Fibroblast of upper back skin (primary cell): Measurements from ENCODE around the gene WNT16.
"Not testable (repeated sequence)": the region's sequence is repeated elsewhere in the genome, so short reads cannot be mapped to it uniquely, and the experiment has no call there.

Experiments
- DNase-seq: peaks from one replicate; pipeline ENCODE4 v3.0.0-alpha.2; 2013

WNT16 gene

DNA sequence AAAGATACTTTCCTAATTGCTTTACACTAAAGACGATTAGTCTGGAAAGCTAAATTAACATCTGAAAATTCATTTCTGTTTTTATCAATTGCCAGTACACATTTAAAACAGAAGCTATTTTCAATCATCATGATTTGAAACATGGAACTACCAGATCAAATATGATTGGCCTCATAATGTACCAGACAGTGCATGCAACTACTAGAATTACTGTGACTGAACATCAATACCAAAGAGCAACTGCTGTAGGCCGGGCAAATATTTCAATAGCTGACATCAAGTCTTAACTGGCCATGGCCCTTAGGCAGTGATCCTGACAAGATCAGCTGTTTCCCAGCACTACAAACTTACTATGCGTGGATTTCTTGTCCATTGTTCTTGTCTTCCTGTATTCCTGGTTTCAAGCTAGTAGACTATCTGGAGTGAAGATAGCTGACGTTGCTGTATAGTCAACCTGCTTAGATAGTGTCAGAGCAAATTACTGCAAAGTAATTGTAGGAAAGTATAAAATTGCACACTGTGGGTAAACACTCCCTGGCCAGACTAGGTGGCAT, 21.7 kb upstream of the WNT16 start:
- no peak for DNase-seq

DNA sequence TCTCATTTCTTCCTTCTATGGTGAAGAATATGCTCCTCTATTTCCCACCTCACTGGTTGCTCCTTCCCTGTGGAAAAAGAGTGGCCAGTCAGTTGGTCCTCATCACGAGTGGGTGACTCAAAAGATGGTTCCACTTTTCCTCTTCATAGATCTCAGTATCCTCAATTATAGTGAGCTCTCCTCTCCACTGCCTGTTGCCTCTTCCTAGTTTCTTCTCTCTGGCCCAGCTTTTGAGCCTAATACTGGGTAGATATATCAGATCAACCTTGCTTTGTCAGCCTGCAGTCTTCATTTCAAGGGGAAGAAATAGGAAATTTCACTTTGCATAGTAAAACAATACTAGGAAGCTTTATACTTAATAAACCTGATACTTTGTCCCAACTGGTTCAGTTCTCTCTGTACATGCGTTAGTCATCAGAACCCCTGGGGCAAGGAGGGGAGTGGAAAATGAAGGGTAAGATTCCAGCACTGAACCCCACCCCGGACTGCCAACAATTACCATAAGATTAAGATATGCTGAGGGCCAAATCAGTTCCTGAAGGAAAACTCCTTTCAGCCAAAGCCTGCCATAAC, 15.5 kb upstream of the WNT16 start:
- DNase-seq: no peak

DNA sequence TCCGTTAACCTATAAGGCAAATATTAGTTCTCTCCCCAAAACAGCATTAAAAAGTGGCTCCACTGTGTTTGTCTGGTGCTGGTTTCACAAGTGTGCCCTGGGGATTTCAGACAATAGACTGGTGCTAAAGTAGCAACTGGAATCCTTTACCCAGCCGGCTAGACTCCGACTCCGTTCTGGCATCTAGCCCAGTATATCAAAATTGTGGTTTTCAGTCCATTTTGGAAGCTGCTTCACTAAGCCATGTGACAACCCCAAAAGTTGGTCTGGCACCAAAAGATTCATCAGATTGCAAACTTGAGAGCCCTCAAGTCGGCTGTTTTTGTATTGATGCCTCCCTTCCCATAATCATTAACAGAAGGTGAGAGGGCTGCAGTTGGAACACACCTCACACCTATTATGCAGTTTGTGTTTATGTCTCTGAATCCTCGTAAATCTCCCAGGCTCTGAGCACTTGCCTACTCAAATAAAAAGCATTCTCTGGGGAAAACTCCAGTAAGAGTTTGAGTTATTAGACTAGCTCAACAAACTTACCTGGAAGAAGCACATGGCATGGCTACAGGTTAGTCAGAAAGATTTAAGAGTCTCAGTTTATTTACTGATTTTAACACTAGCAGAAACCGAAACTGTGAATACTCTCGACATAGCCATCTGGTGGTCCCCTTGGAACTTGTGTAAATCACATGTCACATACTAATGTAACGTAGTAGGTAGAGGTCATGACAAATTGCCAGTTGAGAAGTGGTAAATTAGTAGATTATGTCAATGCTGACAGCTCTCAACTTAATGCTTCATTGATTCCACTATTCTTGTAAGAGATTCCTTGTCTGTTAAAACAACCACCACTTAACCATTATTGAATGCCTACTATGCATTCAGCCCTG, 14.8 kb upstream of the WNT16 start:
- peak; percentile 89 for DNase-seq

DNA sequence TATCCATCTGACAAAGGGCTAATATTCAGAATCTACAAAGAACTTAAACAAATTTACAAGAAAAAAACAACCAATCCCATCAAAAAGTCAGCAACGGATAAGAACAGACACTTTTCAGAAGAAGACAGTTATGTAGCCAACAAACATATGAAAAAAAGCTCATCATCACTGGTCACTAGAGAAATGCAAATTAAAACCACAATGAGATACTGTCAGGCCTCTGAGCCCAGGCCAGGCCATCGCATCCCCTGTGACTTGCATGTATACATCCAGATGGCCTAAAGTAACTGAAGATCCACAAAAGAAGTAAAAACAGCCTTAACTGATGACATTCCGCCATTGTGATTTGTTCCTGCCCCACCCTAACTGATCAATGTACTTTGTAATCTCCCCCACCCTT, 13.6 kb upstream of the WNT16 start:
- not testable (repeated sequence) for DNase-seq

DNA sequence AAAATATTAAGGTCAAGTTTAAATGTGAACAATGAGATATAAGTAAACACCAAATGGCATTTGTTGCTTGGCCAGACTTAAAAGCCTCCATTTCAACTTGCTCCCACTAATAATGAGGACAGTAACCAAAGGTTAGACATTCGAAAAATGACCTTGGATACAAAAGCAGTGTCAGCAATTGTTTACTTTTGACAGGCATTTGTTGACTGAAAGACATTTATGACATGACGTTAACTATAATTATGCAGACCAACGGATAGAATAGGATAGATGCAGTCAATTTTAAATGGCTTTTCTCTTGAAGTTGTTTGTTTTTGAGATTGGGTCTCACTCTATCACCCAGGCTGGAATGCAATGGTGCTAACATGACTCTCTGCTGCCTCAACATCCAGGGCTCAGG, 6.3 kb upstream of the WNT16 start:
- DNase-seq: no peak

DNA sequence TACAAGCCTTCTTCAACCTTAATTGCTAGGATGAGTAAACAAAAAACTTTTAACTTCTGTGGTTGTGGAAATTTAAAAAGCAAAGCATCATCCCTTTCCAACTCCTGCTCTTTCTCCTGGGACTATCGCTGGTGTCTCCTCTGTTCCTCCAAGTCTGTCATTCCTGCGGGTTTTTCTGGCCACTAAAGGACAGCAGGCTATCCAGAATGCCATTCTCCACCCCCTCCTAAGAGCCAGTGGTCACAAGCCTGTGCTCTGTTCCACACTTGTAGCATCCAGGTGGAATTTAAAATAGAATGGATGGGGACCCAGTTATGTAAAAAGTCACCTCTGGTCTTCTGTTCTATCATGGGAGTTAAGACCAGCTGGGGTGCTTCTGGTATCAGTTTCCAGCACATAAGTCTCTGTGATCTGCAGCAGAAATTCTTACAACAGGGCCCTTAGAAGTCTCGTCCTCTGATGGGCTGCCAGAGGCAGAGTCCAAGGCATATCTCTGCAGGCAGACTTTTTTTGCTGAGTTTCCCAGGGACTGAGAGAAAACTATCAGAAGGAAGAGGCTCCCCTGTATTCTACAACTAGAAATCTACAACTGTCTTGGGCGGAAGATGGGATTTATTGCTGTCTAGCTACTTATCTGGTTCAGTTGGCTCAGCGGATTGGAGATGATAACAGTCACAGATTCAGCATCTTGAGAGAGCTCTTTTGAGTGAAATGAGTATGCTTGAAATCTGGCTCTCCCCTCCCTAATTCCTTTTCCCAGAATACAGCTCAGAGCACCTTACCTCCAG, 5.1 kb upstream of the WNT16 start:
- no peak for DNase-seq

DNA sequence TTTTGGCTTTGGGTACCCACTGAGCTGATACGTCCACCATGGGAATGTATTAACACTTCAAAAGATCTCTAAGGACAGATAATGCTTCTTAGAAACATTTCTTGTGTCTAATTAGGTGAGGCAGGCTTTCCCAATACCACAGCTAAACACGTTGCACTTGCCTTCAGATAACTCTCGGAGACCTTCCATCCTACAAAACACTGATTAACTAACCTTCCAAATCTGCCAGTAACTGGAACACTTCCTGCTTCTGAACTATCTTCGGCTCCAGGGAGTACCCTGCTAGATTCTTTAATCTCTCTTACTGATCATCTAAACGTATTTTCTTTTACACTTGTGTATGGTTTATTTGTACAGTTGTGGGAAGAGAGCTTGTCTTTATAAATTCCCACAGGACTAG, 1.1 kb upstream of the WNT16 start:
- no peak for DNase-seq

DNA sequence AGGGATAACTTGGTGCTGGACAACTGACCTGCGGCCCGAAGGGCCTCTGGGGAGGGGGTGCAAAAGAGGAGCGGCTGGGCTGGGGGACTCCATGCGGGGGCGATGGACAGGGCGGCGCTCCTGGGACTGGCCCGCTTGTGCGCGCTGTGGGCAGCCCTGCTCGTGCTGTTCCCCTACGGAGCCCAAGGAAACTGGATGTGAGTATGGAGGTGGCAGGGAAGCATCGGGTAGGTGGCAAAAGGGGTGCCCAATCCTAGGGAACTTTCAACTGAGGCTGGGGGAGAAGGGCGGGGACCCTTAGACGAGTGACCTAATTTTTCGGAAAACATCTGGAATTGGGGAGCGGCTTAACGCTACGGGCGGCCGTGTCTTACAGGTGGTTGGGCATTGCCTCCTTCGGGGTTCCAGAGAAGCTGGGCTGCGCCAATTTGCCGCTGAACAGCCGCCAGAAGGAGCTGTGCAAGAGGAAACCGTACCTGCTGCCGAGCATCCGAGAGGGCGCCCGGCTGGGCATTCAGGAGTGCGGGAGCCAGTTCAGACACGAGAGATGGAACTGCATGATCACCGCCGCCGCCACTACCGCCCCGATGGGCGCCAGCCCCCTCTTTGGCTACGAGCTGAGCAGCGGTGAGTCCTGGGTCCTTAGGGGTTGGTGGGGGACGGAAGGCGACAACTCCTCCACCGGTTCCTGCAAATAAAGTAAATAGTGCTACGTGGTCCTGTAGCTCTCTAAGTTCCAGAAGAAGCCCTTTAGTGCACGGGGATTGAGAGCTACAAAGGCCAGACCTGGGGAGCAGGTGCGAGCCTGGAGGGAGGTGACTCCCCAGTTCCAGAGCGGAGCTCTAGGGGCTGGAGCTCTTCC, 622 bp downstream of the WNT16 start:
- DNase-seq: no peak

DNA sequence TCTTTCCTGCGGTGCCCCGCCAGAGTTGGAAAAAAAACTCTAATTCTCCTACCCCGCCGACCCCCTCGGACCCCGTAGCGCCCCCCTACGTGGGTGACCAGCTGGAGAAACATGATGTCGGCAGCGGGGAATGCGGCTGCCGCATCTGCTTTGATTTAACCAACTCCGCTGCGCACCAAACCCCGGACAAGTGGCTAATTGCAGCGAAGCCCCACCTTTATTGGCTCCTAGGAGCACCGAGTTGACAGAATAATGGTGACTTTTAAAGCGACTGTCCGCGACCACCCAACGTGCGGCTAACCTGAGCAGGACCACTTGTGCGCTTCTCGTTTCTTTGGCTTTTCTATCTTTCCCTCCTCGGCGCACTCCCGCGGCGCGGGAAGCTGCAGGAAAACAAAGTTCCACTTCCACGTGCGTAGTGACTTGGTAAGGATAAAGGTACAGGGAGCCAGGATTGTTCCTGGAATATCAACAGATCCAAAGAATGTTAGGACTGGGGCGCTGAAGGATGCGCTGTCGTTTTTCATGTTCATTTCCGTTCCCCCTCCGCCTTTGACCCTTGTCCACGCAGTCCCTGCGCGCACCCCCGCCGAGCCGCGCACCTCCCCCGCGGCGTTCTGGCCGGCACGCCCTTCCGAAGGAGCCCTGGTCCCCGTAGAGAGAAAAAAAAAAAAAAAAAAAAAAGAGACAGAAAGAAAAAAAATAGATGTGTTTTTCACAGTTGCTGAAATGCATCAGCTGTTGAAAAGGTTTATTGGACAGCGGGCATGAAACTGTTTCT, 1.4 kb downstream of the WNT16 start:
- peak; percentile 35 for DNase-seq

DNA sequence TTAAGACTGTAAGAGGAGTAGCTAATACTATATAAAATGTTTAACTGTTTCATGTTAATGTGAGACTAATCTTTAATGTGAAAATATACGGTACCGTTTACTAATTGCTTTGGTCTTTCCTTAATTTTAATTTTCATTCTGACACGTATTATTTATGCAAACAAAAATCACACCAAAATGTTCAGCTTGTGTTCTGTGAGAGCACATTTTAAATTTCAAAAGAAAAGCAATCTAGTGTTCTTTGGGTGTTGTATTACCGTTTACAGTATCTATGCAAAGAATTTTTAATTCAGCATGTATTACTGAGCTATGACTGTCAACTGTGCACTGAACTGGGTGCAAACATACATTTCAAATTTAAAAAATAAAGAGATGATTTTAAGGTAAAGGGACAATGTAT, 2.2 kb downstream of the WNT16 start:
- DNase-seq: no peak

DNA sequence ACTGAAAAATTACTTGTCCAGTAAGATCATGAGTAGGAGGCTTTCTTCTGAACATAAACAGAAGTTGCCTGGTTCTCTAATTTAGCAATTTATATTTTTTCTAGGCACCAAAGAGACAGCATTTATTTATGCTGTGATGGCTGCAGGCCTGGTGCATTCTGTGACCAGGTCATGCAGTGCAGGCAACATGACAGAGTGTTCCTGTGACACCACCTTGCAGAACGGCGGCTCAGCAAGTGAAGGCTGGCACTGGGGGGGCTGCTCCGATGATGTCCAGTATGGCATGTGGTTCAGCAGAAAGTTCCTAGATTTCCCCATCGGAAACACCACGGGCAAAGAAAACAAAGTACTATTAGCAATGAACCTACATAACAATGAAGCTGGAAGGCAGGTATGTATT, 2.8 kb downstream of the WNT16 start:
- no peak for DNase-seq

DNA sequence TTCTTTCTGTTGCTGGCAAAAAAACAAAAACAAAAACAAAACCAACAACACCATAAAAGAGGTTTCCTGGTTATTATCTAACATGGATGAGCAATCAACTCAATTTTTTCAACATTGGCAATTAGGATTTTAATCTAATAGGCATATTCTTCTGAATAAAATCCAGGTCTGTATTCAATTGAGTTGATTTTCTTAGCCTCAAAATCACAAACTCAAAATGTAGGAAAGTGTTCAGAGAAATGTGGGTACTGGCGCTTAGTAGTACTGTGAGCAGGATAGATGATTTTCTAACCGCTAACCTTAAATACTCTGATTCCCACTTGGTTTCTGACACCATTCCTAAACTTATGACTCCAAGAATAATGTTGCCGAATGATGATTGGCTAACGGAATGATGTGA, 5.6 kb downstream of the WNT16 start:
- no peak for DNase-seq

DNA sequence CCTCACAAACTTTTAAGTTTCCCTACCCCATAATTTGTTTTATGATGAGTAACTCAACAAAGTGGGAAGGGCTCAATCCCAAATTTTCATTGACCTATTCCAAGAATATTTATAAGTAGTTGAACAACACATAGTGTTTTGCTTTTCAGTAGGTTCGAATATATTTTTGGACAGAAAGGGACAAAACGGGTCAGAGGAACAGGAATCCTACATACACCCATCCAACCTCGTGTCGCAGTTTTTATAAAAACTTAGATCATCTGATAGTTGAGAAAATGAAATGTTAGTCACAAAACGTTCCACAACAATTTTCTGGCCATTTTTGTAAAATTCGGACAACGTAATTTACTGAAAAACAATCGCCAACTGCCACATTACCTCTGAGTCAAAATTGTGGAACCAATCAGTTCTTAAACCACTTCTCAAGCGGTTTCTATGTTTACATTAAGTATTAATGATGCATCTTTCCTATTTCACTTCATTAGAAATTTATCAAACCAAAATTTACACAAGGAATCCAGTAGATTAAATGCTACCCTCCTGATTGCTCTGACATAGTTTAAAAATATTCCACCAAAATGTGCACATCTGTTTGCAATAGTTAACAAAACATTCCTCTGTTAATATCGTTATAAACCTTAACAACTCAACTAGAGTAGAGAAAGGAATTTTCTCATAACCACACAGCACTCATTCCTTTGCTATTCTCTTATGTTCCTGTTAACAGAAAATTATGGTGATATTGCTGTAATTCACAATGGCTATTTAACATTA, 6.3 kb downstream of the WNT16 start:
- peak; percentile 75 for DNase-seq

DNA sequence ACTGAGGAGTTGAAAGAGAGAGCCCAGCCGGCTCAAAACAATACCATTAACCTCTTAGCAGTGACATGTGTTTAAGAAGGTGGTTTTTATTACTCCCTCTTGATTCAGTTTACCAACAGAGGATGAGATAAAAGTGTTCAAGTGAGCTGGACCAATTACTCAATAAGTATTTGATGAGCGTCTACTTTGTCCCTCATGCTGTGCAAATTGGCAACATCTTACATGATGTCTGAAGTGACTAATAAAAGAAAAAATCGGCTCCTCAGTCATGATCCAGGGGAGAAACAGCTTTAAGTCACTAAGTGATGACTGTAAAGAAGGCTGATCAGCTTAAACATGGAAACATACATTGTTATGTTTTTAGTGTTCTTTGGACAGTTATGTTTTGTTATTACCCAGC, 7.8 kb downstream of the WNT16 start:
- peak; percentile 74 for DNase-seq

DNA sequence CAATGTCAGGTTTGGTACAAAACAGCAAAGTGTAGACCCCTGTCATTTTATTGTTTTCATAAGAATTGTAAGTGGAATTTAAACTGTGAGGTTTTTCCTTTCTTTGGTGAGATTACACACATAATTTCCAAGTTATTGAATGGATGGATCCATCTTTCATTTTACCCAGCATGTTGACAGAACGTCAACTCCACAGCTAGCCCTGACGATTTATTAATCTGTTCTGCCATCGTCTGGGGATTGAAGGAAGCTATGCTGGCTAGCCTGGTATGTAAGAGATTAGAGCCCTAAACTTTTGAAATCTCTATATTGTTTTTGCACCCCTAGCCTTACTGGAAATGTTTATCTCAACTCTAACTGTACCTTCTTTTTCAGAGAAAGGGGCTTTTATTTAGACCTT, 8.6 kb downstream of the WNT16 start:
- peak; percentile 74 for DNase-seq

DNA sequence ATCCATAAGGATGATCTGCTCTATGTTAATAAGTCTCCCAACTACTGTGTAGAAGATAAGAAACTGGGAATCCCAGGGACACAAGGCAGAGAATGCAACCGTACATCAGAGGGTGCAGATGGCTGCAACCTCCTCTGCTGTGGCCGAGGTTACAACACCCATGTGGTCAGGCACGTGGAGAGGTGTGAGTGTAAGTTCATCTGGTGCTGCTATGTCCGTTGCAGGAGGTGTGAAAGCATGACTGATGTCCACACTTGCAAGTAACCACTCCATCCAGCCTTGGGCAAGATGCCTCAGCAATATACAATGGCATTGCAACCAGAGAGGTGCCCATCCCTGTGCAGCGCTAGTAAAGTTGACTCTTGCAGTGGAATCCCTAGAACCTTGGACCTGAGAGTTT, 10.3 kb downstream of the WNT16 start:
- no peak for DNase-seq

DNA sequence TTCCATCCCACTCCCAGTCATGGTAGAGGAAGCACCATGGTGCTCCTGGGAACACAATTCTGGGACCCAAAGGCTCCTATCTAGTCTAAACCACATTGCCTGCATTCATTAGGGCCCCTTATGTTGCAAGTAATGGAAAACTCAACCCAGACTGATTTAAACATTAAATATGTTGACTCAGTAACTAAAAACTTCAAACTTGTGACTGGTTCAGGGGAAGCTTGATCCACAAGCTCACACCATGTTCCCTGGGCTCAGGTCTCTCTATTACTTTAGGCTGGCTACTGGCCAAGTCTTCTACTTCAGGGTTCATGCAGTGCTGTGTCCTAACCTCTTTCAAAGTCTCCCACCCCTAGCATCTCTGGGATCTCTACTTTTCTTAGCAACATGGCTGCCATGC, 13.1 kb downstream of the WNT16 start:
- DNase-seq: peak; percentile 54

DNA sequence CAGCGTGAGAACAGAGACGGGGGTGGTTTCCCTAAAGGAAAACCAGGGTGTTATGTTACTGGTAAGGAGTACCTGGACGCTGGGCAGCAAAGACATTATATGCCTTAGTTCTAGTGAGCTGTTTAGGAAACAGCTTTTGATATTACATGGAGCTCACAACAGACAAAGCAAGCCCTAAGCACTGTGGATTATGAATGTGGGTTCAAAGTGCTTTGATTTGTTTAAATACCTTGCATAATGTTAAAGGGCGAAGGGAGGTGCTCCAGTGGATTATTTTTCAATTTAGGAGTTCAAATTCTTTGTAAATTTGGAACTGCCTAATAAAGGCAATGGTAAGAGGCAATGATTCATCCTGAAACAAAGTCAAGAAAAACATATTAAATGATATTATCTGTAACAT, 13.8 kb downstream of the WNT16 start:
- no peak for DNase-seq

DNA sequence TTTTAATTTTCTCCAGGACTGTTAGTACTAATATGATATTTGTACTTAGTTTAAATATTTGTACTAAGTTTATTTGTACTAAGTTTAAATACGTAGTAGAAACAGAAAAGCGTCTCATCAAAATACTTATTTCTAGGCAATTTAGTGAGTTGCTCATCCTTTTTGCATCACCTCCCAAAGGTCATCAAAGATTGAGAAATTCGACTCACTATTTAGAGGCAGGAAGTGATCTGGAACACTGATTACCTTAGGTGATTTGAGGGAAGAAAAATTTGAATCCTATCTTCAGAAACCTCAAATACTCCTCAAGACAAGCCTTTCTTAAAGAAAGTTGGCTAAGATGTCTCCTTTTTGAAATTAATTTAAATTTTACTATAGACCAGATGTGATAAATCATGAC, 14.5 kb downstream of the WNT16 start:
- no peak for DNase-seq

DNA sequence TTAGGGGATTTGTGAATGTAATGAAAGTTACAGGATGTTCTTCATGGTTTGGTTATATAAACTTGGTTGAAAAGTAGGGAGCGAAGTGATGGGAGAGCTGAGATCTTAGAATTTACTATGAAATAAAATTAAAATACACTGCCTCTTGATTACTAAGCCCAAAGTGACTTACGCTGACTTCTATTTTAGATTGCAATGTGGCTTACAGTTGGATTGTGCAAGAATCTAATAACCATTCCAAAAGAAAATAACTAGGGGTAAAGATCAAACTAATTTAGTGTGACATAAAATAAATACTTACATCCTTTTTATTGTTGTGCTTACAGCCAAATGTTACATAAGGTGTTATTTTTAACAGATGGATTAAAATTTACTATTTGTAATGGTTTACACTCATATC, 15.3 kb downstream of the WNT16 start:
- no peak for DNase-seq

DNA sequence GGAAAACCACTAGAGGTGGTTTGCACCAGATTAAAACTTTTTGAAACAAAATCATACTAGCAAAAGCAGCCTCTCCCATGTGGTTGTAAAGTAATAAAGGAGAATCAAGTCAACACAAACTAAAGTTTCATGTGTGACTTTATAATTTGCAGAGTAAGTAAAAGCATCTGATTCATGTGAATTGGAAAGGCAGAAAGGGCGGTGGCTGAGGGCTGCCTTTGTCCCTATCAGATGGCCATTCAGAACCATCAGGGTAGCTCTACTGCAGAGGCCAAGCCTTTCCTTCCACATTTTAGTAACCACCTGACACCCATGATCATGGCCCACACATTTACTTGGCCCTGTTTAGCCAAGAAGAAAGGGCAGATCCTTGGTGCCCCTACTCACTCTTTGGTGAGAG, 15.7 kb downstream of the WNT16 start:
- no peak for DNase-seq
